Stimulated activated CD8-positive, alpha-beta memory T cell treated with anti-CD3 and anti-CD28 coated beads, Interleukin-15, amount 100 ng/mL, for 48 hours (primary cell): Measurements from ENCODE around the gene CBX8.
"Not testable (repeated sequence)": the region's sequence is repeated elsewhere in the genome, so short reads cannot be mapped to it uniquely, and the experiment has no call there.

Source experiments
- DNase-seq, 2 donors: peaks; one replicate each; pipeline ENCODE4 v3.0.0-alpha.2; 2020; ENCODE audit warnings: low read depth in 2 of 2

The CBX8 gene

GRCh38 chr17:79779084-79779529 lies 17.8 kb downstream of the CBX8 start:
- no peak for DNase-seq

- no peak for DNase-seq
Measured at GRCh38 chr17:79778504-79779083, 18.3 kb downstream of the CBX8 start.

GRCh38 chr17:79777894-79778503 lies 18.9 kb downstream of the CBX8 start, which contains the start of gene CBX2:
CBX2 (plus strand) TSS chr17:79778148; CDS start chr17:79778236, 88 bp downstream.
- peak; percentile 74 to 76 for DNase-seq

GRCh38 chr17:79777120-79777893 lies 19.6 kb downstream of the CBX8 start:
- DNase-seq, result no peak

GRCh38 chr17:79776376-79777119 lies 20.3 kb downstream of the CBX8 start:
- DNase-seq, result no peak

GRCh38 chr17:79775632-79776031 lies 21.2 kb downstream of the CBX8 start:
- DNase-seq, result no peak

GRCh38 chr17:79774561-79774975 lies 22.3 kb downstream of the CBX8 start:
- DNase-seq, result no peak

GRCh38 chr17:79772726-79773125 lies 24.2 kb downstream of the CBX8 start:
- DNase-seq, result not testable (repeated sequence)

- no peak for DNase-seq
Measured at GRCh38 chr17:79771276-79771675, 25.6 kb downstream of the CBX8 start.

- no peak for DNase-seq
Measured at GRCh38 chr17:79769570-79770506, 27.0 kb downstream of the CBX8 start.

GRCh38 chr17:79765708-79766107 lies 31.2 kb downstream of the CBX8 start:
- no peak for DNase-seq

- DNase-seq, result no peak
Measured at GRCh38 chr17:79761894-79762589, 34.8 kb downstream of the CBX8 start.

- no peak for DNase-seq
Measured at GRCh38 chr17:79760197-79760906, 36.5 kb downstream of the CBX8 start.

- DNase-seq, result no peak
Measured at GRCh38 chr17:79758271-79758670, 38.6 kb downstream of the CBX8 start.

GRCh38 chr17:79757140-79757745 lies 39.6 kb downstream of the CBX8 start:
- no peak for DNase-seq

- DNase-seq, result no peak
Measured at GRCh38 chr17:79755591-79755990, 41.3 kb downstream of the CBX8 start.

- not testable (repeated sequence) for DNase-seq
Measured at GRCh38 chr17:79754903-79755302, 42.0 kb downstream of the CBX8 start.

- no peak for DNase-seq
Measured at GRCh38 chr17:79754370-79754769, 42.5 kb downstream of the CBX8 start.

GRCh38 chr17:79752175-79752574 lies 44.7 kb downstream of the CBX8 start:
- peak in 1 of 2 donors; percentile 16 for DNase-seq
